Sigmoid colon (tissue), 7 donors: ENCODE results near the gene ZNF248. TPM values are rescaled to one million over a fixed set of nuclear protein-coding genes. Genes with fewer than 3 reads are reported as not detected.

ENCODE experiments used
- DNase-seq: peaks from one replicate; pipeline ENCODE4 v3.0.0-alpha.2; 2019
- H3K27ac ChIP-seq, 4 donors: fragments of 200-600 bp; sonication (generic); one replicate each; pipeline ENCODE4 v1.5.1; 2016 to 2019; ENCODE audit warnings: mild to moderate bottlenecking in 1 of 4
- H3K27me3 ChIP-seq, 3 donors: fragments of 200-600 bp; sonication (generic); one replicate each; pipeline ENCODE4 v1.5.1; 2019; ENCODE audit warnings: mild to moderate bottlenecking in 1 of 3
- H3K36me3 ChIP-seq, 4 donors: fragments of 200-600 bp; sonication (generic); one replicate each; pipeline ENCODE4 v1.5.1; 2016 to 2019
- H3K4me1 ChIP-seq, 4 donors: fragments of 200-600 bp; sonication (generic); one replicate each; pipeline ENCODE4 v1.5.1; 2017 to 2019
- H3K4me3 ChIP-seq, 4 donors: fragments of 200-600 bp; sonication (generic); one replicate each; pipeline ENCODE4 v1.5.1; 2017 to 2019; ENCODE audit warnings: mild to moderate bottlenecking in 2 of 4, moderate library complexity in 1 of 4
- H3K9me3 ChIP-seq, 4 donors: fragments of 200-600 bp in 3 of 4; sonication (generic) in 3 of 4; one replicate each; pipeline versions ENCODE4 v1.5.1 to v1.6.1; 2013 to 2019
- EP300 ChIP-seq, 4 donors: sonication (generic); formaldehyde crosslinking; IDR thresholded peaks; one replicate each; pipeline ENCODE4 v1.6.1; 2017; ENCODE audit warnings: antibody characterized with exemption in 4 of 4
- POLR2A ChIP-seq, 2 donors: fragments of 450-650 bp; IDR thresholded peaks; one replicate each; pipeline ENCODE4 v1.6.1; 2016; ENCODE audit warnings: antibody characterized with exemption in 2 of 2, mild to moderate bottlenecking in 2 of 2, moderate library complexity in 2 of 2
- POLR2AphosphoS5 ChIP-seq, 4 donors: sonication (generic); formaldehyde crosslinking; IDR thresholded peaks; one replicate each; pipeline ENCODE4 v1.6.1; 2017; ENCODE audit warnings: antibody characterized with exemption in 4 of 4
- WGBS, 2 donors: extraction: QIAGEN DNeasy Blood & Tissue Kit; methylation state at CpG; one replicate each; pipeline ENCODE4 v1.1.7; 2013; 5-methylcytosine and 5-hydroxymethylcytosine counted together
- intact Hi-C: fragments of 100-400 bp; cut with DNase I; formaldehyde crosslinking; loops from one replicate; pipeline ENCODE4 v1.15.1; 2023
- polyA plus RNA-seq, 3 donors: library from polyadenylated mRNA; stranded (reverse); fragments of 200-250 nt; gene quantifications; one replicate each; pipeline ENCODE4 v1.2.3, GENCODE V29; 2013
- total RNA-seq, 4 donors: library from RNA; depleted of rRNA; stranded (reverse); fragments of >200 nt; gene quantifications; one replicate each; pipeline ENCODE4 v1.1.0, GENCODE V29; 2016
- TF ChIP-seq, protein P1 (sequence below), 4 experiments: fragments of 450-650 bp in 3 of 4; fragments of 200-600 bp in 1 of 4; IDR thresholded peaks; one replicate each; pipeline ENCODE4 v1.5.1; 2016 to 2019; ENCODE audit warnings: antibody characterized with exemption in 4 of 4, mild to moderate bottlenecking in 3 of 4, moderate library complexity in 2 of 4
- donor health status: healthy with polysubstance abuse.
- donor health status: Bipolar disorder and iron deficiency.
- donor health status: healthy.

The ZNF248 gene
- total and polyA plus RNA-seq, 7 donors: 1.8 to 46.4 (median 40.2) TPM

DNA sequence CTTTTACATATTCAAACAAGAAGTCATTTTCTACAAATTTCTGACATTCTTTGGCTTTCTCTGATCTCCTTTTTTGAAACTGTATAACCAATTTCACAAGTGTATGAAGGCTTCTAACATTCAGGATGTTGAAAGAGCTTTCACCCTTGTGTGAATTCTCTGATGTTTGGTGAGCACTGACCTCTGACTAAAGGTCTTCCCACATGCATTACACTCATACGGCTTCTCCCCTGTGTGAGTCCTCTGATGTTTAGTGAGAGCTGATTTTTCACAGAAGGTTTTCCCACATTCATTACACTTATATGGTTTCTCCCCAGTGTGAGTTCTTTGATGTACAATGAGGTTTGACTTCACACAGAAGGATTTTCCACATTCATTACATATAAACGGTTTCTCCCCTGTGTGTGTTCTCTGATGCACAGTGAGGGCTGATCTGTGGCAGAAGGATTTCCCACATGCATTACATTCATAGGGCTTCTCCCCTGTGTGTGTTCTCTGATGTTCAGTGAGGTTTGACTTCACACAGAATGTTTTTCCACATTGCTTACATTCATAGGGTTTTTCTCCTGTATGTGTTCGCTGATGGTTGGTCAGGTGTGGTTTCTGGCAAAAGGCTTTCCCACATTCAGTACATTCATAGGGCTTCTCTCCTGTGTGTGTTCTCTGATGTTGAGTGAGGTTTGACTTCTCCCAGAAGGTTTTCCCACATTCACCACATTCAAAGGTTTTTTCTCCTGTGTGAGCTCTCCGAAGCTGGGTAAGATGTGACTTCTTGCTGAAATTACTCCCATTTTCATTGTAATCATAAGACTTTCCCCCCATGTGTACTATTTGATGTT, 25.7 kb downstream of the ZNF248 start:
- WGBS, 2 donors: 83 to 96% methylated on average over 4 of the region's 4 CpGs
- peak in 1 of 4 donors; percentile 15 for TF ChIP-seq POLR2AphosphoS5 (IDR thresholded peaks at IDR 0.05)
- TF ChIP-seq, protein P1, sequence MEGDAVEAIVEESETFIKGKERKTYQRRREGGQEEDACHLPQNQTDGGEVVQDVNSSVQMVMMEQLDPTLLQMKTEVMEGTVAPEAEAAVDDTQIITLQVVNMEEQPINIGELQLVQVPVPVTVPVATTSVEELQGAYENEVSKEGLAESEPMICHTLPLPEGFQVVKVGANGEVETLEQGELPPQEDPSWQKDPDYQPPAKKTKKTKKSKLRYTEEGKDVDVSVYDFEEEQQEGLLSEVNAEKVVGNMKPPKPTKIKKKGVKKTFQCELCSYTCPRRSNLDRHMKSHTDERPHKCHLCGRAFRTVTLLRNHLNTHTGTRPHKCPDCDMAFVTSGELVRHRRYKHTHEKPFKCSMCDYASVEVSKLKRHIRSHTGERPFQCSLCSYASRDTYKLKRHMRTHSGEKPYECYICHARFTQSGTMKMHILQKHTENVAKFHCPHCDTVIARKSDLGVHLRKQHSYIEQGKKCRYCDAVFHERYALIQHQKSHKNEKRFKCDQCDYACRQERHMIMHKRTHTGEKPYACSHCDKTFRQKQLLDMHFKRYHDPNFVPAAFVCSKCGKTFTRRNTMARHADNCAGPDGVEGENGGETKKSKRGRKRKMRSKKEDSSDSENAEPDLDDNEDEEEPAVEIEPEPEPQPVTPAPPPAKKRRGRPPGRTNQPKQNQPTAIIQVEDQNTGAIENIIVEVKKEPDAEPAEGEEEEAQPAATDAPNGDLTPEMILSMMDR (IDR thresholded peaks at IDR 0.05): no peak
- TF ChIP-seq POLR2A (IDR thresholded peaks at IDR 0.05): no peak
- TF ChIP-seq EP300 (IDR thresholded peaks at IDR 0.05): peak in 2 of 4 donors; percentile 11 to 49
- peaks cover 14 to 42% (median 32%) of the 10 kb centered on the region in 4 donors for H3K9me3 ChIP-seq
- no peaks in the 10 kb centered on the region for H3K27me3 ChIP-seq
- H3K27ac ChIP-seq: no peak overlapping the region
- H3K36me3 ChIP-seq: peaks cover 53 to 100% (median 70%) of the 10 kb centered on the region in 4 donors
- no peak overlapping the region for H3K4me3 ChIP-seq
- H3K4me1 ChIP-seq: no peaks in the 10 kb centered on the region
- DNase-seq: no peak
- intact Hi-C loops: no loop called here

GRCh38 chr10:37826806-37827205, 30.6 kb downstream of the ZNF248 start:
- H3K36me3 ChIP-seq: peaks cover 25 to 66% (median 43%) of the 10 kb centered on the region in 4 donors
- intact Hi-C loops: no loop called here

DNA sequence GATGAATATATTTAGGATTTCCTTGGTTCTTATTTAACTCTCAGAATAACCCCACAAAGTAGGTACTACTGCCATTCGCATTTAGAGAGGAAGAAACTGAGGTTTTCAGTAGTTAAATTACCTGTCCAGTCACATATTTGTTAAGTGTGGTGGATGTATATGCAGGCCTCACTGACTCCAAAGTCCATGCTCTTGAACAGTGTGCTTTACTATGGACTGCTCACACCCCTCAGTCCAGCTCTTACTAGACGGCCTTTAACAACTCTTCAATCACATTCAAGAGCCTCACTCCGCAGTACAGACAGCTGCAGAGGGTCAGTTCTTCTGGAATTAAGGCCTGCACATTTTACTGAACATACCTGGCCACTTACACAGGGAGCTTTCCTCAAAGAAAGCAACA, 36.2 kb downstream of the ZNF248 start:
- Histone ChIP-seq H3K4me1 (no peaks in the 10 kb centered on the region), H3K36me3 (peaks cover 0 to 10% (median 0%) of the 10 kb centered on the region in 4 donors), H3K27ac (no peak overlapping the region), H3K4me3 (no peak overlapping the region), H3K27me3 (no peaks in the 10 kb centered on the region), H3K9me3 (peaks cover 0 to 44% (median under 1%) of the 10 kb centered on the region in 4 donors)
- intact Hi-C loops: no loop called here
- DNase-seq: no peak
- WGBS, 2 donors: 97 to 98% methylated on average over 3 of the region's 3 CpGs
- TF ChIP-seq POLR2A (IDR thresholded peaks at IDR 0.05) (no peak), EP300 (IDR thresholded peaks at IDR 0.05) (no peak), POLR2AphosphoS5 (IDR thresholded peaks at IDR 0.05) (no peak)
- TF ChIP-seq, protein P1 (IDR thresholded peaks at IDR 0.05): no peak

More at GRCh38 chr10:37826806-37827205, 30.6 kb downstream of the ZNF248 start:
- 86 to 89% methylated on average over 1 of the region's 1 CpG for WGBS, 2 donors
- Histone ChIP-seq H3K27ac (no peak overlapping the region), H3K4me3 (no peak overlapping the region), H3K9me3 (peaks cover 5 to 37% (median 17%) of the 10 kb centered on the region in 4 donors), H3K4me1 (no peaks in the 10 kb centered on the region), H3K27me3 (no peaks in the 10 kb centered on the region)
- TF ChIP-seq EP300 (IDR thresholded peaks at IDR 0.05) (no peak), POLR2AphosphoS5 (IDR thresholded peaks at IDR 0.05) (no peak), POLR2A (IDR thresholded peaks at IDR 0.05) (no peak)
- TF ChIP-seq, protein P1 (IDR thresholded peaks at IDR 0.05): no peak
- DNase-seq: no peak

GRCh38 chr10:37819797-37820196, 37.6 kb downstream of the ZNF248 start:
- Histone ChIP-seq H3K4me1 (no peaks in the 10 kb centered on the region), H3K36me3 (no peaks in the 10 kb centered on the region), H3K27me3 (no peaks in the 10 kb centered on the region), H3K9me3 (peaks cover 0 to 48% (median 1%) of the 10 kb centered on the region in 4 donors), H3K4me3 (no peak overlapping the region), H3K27ac (no peak overlapping the region)
- DNase-seq: no peak
- intact Hi-C loops: no loop called here
- TF ChIP-seq POLR2AphosphoS5 (IDR thresholded peaks at IDR 0.05) (no peak), EP300 (IDR thresholded peaks at IDR 0.05) (no peak), POLR2A (IDR thresholded peaks at IDR 0.05) (no peak)
- TF ChIP-seq, protein P1 (IDR thresholded peaks at IDR 0.05): no peak
- WGBS, 2 donors: 96 to 97% methylated on average over 6 of the region's 6 CpGs
